CD4-positive, alpha-beta T cell treated with Interleukin-12 subunit alpha and Interleukin-12 subunit beta, for 1 hour (primary cell): ENCODE results near the gene ISLR.
"Not testable (repeated sequence)": the region's sequence is repeated elsewhere in the genome, so short reads cannot be mapped to it uniquely, and the experiment has no call there.

ENCODE experiments used
- DNase-seq: peaks from one replicate; pipeline ENCODE4 v3.0.0-alpha.2; 2020

ISLR gene

GRCh38 chr15:74137537-74137894 is 36.0 kb upstream of the ISLR start:
- no peak for DNase-seq

- DNase-seq, result no peak
Measured at GRCh38 chr15:74138642-74139041, 34.9 kb upstream of the ISLR start.

- no peak for DNase-seq
Measured at GRCh38 chr15:74141591-74141990, 31.9 kb upstream of the ISLR start.

- DNase-seq, result no peak
Measured at GRCh38 chr15:74144153-74144775, 29.2 kb upstream of the ISLR start.

- no peak for DNase-seq
Measured at GRCh38 chr15:74146277-74146800, 27.2 kb upstream of the ISLR start.

- no peak for DNase-seq
Measured at GRCh38 chr15:74147051-74147450, 26.5 kb upstream of the ISLR start.

GRCh38 chr15:74155766-74156417 is 17.6 kb upstream of the ISLR start:
- DNase-seq, result no peak

- no peak for DNase-seq
Measured at GRCh38 chr15:74156678-74157411, 16.7 kb upstream of the ISLR start.

GRCh38 chr15:74157868-74158827 is 15.4 kb upstream of the ISLR start:
- DNase-seq, result no peak

- no peak for DNase-seq
Measured at GRCh38 chr15:74158855-74159650, 14.5 kb upstream of the ISLR start.

- no peak for DNase-seq
Measured at GRCh38 chr15:74159773-74160172, 13.7 kb upstream of the ISLR start.

- not testable (repeated sequence) for DNase-seq
Measured at GRCh38 chr15:74160390-74160789, 13.1 kb upstream of the ISLR start.

- not testable (repeated sequence) for DNase-seq
Measured at GRCh38 chr15:74162195-74162536, 11.3 kb upstream of the ISLR start.

- no peak for DNase-seq
Measured at GRCh38 chr15:74165461-74165860, 8.0 kb upstream of the ISLR start.

- no peak for DNase-seq
Measured at GRCh38 chr15:74167891-74168331, 5.6 kb upstream of the ISLR start.

- no peak for DNase-seq
Measured at GRCh38 chr15:74168711-74169126, 4.8 kb upstream of the ISLR start.

- no peak for DNase-seq
Measured at GRCh38 chr15:74170071-74170844, 3.3 kb upstream of the ISLR start.

- no peak for DNase-seq
Measured at GRCh38 chr15:74170875-74171578, 2.5 kb upstream of the ISLR start.

GRCh38 chr15:74171965-74172541 is 1.5 kb upstream of the ISLR start:
- DNase-seq, result no peak
